ENCODE data around the gene RAB7B.

The RAB7B gene

DNA sequence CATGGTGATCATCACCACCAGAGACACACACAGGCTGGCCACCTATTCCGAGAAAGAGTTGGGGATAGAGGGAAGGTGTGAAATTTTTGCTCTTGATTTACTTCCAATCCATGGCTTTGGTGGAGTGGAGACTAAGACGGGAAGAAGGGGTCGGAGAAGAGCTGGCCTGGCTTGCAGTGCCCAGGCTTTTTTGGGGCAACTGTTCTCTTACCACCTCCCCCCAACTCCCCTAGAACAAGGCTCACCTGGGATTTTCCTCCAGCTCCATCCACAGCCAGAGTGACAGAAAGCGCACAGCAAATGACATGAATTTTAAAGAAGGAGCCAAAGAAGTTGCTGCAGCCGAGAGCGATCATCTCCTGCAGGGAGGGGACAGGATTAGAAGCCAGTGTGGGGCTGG is 75.9 kb downstream of the RAB7B start:
- no peak for DNase-seq (ENCODE audit: low read depth in 2 of 2)
